GM19455 (cell line): ENCODE data around the gene KCTD17.

Experiments used
- ATAC-seq: cut with Tn5 transposase; IDR thresholded peaks from one replicate; pipeline ENCODE4 v1.9.1; 2021; ENCODE audit not compliant: unreplicated experiment

The KCTD17 gene, protein sequence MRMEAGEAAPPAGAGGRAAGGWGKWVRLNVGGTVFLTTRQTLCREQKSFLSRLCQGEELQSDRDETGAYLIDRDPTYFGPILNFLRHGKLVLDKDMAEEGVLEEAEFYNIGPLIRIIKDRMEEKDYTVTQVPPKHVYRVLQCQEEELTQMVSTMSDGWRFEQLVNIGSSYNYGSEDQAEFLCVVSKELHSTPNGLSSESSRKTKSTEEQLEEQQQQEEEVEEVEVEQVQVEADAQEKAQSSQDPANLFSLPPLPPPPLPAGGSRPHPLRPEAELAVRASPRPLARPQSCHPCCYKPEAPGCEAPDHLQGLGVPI

GRCh38 chr22:37051391-37052385 is at the start of gene KCTD17:
Gene KCTD17, plus strand, starts transcription at chr22:37051742. Its CDS starts 19 bp downstream, at chr22:37051761.
- ATAC-seq, result peak; percentile 79

DNA sequence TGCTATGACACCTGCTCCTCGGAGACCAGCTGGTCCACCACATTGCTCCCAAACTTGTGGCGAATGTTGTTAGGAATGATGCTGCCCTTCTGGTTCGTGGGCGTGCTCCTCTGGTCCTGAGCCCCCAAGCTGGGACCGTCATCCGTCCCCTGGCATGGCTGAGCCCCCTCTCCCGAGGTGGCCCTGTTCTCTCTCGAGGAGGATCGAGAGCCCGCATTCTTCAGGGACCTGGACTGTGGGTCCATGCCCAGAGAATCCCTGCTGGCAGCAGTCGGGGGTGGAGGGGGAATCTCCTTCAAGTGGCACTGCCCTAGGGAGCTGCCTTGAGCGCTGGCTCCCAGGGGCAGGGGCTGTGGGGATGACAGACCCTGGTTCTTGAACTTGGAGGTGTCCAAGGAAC is 49.7 kb upstream of the KCTD17 start:
- ATAC-seq, result no peak

GRCh38 chr22:37002633-37003032 is 48.9 kb upstream of the KCTD17 start:
- ATAC-seq, result no peak

DNA sequence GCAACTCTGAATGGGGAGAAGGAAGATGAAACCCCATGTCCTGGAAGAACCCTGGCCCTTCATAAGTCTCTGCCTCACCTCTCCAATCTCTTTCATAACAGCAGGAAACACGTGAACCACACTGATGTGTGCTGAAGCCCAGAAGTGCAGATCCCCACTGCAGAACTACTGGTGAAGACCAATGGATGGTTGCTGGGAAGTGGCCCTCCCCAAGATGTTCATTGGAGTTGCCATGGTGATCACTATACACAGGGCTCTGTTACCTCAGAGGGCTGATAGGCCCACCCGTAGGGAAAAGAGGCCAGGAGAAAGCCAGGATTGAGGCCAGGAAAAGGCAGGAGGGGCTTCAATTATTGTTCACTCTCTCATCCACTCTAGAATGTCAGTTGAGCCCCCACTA is 43.9 kb upstream of the KCTD17 start:
- no peak for ATAC-seq

DNA sequence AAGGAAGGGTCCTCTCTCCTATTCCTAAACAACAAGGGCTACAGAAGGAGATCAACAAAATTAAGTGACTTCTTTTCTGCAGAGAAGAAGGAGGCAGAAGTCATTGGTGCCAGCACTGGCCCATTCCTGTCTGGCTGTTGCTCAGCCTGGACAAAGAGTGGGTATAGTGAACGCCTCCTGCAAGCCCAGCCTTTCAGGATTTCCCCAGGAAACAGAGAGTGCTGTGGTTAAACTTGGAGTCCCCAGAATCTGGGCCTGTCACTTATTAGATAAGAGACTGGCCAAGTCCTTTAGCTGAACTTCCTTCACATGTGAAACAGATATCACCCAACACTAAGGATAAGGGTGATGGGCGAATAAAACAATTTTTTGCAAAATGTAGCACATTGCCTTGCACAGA is 43.2 kb upstream of the KCTD17 start:
- ATAC-seq, result no peak

DNA sequence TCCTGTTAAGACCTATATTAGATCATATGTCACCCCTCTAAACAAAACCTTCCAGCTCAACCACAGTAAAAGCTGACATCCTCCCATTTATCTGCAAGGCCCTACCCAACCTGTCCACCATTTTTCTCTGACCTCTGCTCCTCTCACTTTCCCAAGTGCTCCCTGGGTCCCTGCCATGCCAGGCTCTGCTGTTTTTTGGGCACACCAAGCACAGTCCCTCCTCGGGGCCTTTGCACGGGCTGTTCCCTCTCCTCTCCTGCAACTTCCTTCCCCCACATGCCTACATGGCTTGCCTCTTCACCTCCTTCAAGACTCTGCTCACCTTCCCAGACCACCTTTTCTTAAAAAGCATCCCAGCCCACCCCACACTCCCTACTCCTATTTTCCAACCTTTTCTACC is 42.1 kb upstream of the KCTD17 start:
- ATAC-seq, result no peak

- no peak for ATAC-seq
Measured at GRCh38 chr22:37010174-37010573, 41.4 kb upstream of the KCTD17 start.

DNA sequence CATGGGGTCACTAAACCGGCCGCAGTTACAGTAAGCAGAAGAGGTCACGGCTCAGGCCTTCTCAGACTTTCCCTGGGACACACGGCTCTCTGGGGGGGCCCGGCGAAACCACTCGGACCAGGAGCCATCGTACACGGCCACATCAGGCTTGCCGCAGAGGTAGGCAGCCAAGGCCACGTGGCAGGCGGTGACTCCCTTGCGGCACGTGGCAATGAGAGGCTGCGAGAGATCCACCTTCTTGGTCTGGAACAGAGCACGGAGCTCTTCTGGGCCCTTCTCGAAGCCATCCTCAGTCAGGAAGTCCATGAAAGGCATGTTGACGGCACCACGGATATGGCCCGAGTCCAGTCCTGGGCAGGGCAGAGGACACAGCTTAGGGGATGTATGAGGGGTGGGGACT is 40.6 kb upstream of the KCTD17 start:
- no peak for ATAC-seq

DNA sequence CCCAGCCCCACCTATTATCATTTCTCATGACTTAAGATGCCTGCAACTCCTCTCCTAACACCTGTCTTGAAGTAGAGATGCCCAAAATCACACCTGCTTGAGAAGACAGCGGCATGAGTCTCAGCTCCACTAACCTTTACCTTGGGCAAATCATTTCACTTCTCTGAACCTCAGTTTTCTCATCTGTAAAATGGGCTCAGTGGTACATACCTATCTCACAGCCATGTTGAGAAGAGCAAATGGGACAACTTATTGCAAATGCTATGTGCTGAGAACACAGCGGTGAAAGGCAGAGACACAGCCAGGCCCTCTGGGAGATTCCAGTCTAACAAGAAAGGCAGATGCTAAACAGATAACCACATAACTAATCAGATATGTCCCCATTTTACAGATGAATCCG is 40.1 kb upstream of the KCTD17 start:
- no peak for ATAC-seq

DNA sequence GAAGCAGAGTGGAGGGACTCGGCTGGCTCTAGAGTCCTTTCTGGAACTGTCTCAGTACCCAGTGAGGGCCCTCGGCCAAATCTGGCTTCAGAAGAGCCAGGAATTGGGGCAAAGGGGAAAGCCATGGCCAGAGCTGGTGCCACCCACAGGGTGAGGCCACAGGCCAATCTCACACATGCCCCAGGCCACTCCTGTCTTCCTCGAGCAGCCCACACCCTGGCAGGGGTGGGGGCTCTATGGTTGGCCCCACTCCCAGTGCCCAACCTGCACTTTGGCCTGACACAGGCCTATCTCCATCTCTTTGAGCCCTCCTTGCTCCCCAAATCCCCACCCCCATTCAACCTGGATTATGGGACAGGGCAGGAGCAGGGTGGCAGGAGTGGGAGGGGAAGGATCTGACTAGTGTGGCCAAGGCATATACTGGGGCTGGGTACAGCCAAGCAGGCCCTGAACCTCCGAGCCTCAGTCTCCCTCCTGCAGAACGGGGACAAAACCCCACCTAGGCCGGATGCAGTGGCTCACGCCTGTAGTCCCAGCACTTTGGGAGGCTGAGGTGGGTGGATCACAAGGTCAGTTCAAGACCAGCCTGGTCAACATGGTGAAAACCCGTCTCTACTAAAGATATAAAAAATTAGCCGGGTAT is 39.2 kb upstream of the KCTD17 start:
- ATAC-seq, result no peak

DNA sequence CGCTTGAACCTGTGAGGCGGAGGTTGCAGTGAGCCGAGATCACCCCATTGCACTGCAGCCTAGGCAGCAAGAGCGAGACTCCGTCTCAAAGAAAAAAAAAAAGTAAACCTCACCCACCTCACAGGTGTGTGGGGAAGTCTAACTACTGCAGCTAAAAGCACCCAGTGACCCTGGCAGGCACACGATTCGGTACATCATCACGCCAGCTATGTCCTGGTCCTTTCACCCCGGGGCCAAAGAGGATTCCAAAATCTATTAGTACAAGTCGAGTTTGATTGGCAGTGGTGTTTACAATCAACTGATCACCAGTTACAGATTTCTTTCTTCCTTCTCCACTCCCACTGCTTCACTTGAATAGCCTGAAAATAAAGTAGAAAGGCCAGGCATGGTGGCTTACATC is 38.6 kb upstream of the KCTD17 start:
- no peak for ATAC-seq

- ATAC-seq, result no peak
Measured at GRCh38 chr22:37014415-37014806, 37.1 kb upstream of the KCTD17 start.

DNA sequence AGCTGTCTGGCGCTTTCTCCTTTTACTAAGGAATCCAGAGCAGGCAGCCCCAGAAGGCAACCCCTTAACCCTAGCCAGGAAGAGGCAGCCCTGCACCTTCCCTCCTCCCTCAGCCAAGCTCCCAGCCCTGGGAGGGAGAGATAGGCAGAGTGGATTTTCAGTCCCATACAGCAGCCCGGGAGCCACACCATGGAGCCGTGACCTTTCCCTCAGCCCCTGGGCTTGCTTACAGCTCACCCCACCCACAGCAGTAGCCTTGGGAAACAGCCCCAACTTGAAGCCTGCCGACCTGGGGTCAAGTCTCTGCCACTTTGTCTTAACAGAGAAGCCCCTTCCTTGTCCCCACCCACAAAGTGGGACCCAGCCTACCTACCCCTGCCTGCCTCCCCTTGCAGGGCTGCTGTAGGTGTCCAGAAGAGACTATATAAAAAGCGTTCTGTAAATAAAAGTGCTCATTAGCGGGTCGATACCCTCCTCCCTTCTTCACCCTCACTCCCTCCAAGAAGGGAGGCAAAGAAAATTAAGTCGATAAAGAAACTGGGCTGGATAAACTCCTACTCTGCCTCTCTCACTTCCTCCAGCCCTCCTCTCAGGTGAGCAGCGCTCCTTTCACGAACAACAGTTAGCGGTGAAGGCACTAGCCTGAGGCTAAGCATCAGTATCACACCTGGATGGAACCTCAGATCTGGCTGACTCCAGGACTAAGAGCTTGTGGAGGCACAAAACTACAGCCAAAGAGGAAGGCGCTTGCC is 36.5 kb upstream of the KCTD17 start:
- ATAC-seq, result no peak

GRCh38 chr22:37015587-37015878 is 36.0 kb upstream of the KCTD17 start:
- no peak for ATAC-seq

- ATAC-seq, result no peak
Measured at GRCh38 chr22:37016134-37016910, 35.2 kb upstream of the KCTD17 start.

- no peak for ATAC-seq
Measured at GRCh38 chr22:37017356-37017755, 34.2 kb upstream of the KCTD17 start.

- no peak for ATAC-seq
Measured at GRCh38 chr22:37018086-37018814, 33.3 kb upstream of the KCTD17 start.

- peak; percentile 32 for ATAC-seq
Measured at GRCh38 chr22:37018815-37019308, 32.7 kb upstream of the KCTD17 start.
